ENCODE measurements around the gene TRABD2B. TPM values are rescaled to one million over a fixed set of nuclear protein-coding genes. Genes with fewer than 3 reads are reported as not detected.
"Not testable (repeated sequence)": the region's sequence is repeated elsewhere in the genome, so short reads cannot be mapped to it uniquely, and the experiment has no call there.

Gene TRABD2B
- total RNA-seq, 1 experiment from 2014 or later: 2.0 TPM

- Histone ChIP-seq H3K4me3 (ENCODE audit: insufficient read depth, low read depth, low read length) (no peak overlapping the region), H3K27me3 (ENCODE audit: control insufficient read depth, insufficient read depth, low read length) (no peaks in the 10 kb centered on the region), H3K36me3 (replicated peaks; ENCODE audit: control insufficient read depth, insufficient read depth, low read length) (no peaks in the 10 kb centered on the region)
- DNase-seq: no peak
Observed at GRCh38 chr1:47976267-47976666, 20.9 kb downstream of the TRABD2B start.

GRCh38 chr1:47975302-47975921 is 21.8 kb downstream of the TRABD2B start:
- Histone ChIP-seq H3K27me3 (ENCODE audit: control insufficient read depth, insufficient read depth, low read length) (no peaks in the 10 kb centered on the region), H3K4me3 (ENCODE audit: insufficient read depth, low read depth, low read length) (no peak overlapping the region), H3K36me3 (replicated peaks; ENCODE audit: control insufficient read depth, insufficient read depth, low read length) (no peaks in the 10 kb centered on the region)
- no peak for DNase-seq

GRCh38 chr1:47972864-47973432 is 24.2 kb downstream of the TRABD2B start:
- peak; percentile 57 for DNase-seq
- Histone ChIP-seq H3K36me3 (replicated peaks; ENCODE audit: control insufficient read depth, insufficient read depth, low read length) (no peaks in the 10 kb centered on the region), H3K27me3 (ENCODE audit: control insufficient read depth, insufficient read depth, low read length) (no peaks in the 10 kb centered on the region), H3K4me3 (ENCODE audit: insufficient read depth, low read depth, low read length) (no peak overlapping the region)

- Histone ChIP-seq H3K27me3 (ENCODE audit: control insufficient read depth, insufficient read depth, low read length) (no peaks in the 10 kb centered on the region), H3K36me3 (replicated peaks; ENCODE audit: control insufficient read depth, insufficient read depth, low read length) (no peaks in the 10 kb centered on the region), H3K4me3 (ENCODE audit: insufficient read depth, low read depth, low read length) (no peak overlapping the region)
- DNase-seq: no peak
Observed at GRCh38 chr1:47971385-47972160, 25.6 kb downstream of the TRABD2B start.

- Histone ChIP-seq H3K36me3 (replicated peaks; ENCODE audit: control insufficient read depth, insufficient read depth, low read length) (no peaks in the 10 kb centered on the region), H3K4me3 (ENCODE audit: insufficient read depth, low read depth, low read length) (no peak overlapping the region), H3K27me3 (ENCODE audit: control insufficient read depth, insufficient read depth, low read length) (no peaks in the 10 kb centered on the region)
- DNase-seq: no peak
Observed at GRCh38 chr1:47970882-47971281, 26.3 kb downstream of the TRABD2B start.

- Histone ChIP-seq H3K27me3 (ENCODE audit: control insufficient read depth, insufficient read depth, low read length) (no peaks in the 10 kb centered on the region), H3K4me3 (ENCODE audit: insufficient read depth, low read depth, low read length) (no peak overlapping the region), H3K36me3 (replicated peaks; ENCODE audit: control insufficient read depth, insufficient read depth, low read length) (no peaks in the 10 kb centered on the region)
- DNase-seq: no peak
Observed at GRCh38 chr1:47969478-47969877, 27.7 kb downstream of the TRABD2B start.

- no peak for DNase-seq
- no peaks in the 10 kb centered on the region for H3K36me3 ChIP-seq (replicated peaks; ENCODE audit: control insufficient read depth, insufficient read depth, low read length)
Observed at GRCh38 chr1:47968556-47968888, 28.7 kb downstream of the TRABD2B start.

GRCh38 chr1:47967864-47968555 is 29.2 kb downstream of the TRABD2B start:
- no peak for DNase-seq

More at GRCh38 chr1:47968556-47968888, 28.7 kb downstream of the TRABD2B start:
- Histone ChIP-seq H3K27me3 (ENCODE audit: control insufficient read depth, insufficient read depth, low read length) (no peaks in the 10 kb centered on the region), H3K4me3 (ENCODE audit: insufficient read depth, low read depth, low read length) (no peak overlapping the region)

GRCh38 chr1:47965816-47966215 is 31.4 kb downstream of the TRABD2B start:
- no peak for DNase-seq
- H3K4me3 ChIP-seq (ENCODE audit: insufficient read depth, low read depth, low read length): no peak overlapping the region
- H3K27me3 ChIP-seq (ENCODE audit: control insufficient read depth, insufficient read depth, low read length): no peaks in the 10 kb centered on the region
- H3K36me3 ChIP-seq (replicated peaks; ENCODE audit: control insufficient read depth, insufficient read depth, low read length): no peaks in the 10 kb centered on the region

More at GRCh38 chr1:47967864-47968555, 29.2 kb downstream of the TRABD2B start:
- Histone ChIP-seq H3K4me3 (ENCODE audit: insufficient read depth, low read depth, low read length) (no peak overlapping the region), H3K27me3 (ENCODE audit: control insufficient read depth, insufficient read depth, low read length) (no peaks in the 10 kb centered on the region), H3K36me3 (replicated peaks; ENCODE audit: control insufficient read depth, insufficient read depth, low read length) (no peaks in the 10 kb centered on the region)

GRCh38 chr1:47964636-47965035 is 32.5 kb downstream of the TRABD2B start:
- Histone ChIP-seq H3K27me3 (ENCODE audit: control insufficient read depth, insufficient read depth, low read length) (no peaks in the 10 kb centered on the region), H3K4me3 (ENCODE audit: insufficient read depth, low read depth, low read length) (no peak overlapping the region), H3K36me3 (replicated peaks; ENCODE audit: control insufficient read depth, insufficient read depth, low read length) (no peaks in the 10 kb centered on the region)
- no peak for DNase-seq

GRCh38 chr1:47963568-47964358 is 33.4 kb downstream of the TRABD2B start:
- Histone ChIP-seq H3K27me3 (ENCODE audit: control insufficient read depth, insufficient read depth, low read length) (no peaks in the 10 kb centered on the region), H3K4me3 (ENCODE audit: insufficient read depth, low read depth, low read length) (no peak overlapping the region), H3K36me3 (replicated peaks; ENCODE audit: control insufficient read depth, insufficient read depth, low read length) (no peaks in the 10 kb centered on the region)
- no peak for DNase-seq

- Histone ChIP-seq H3K36me3 (replicated peaks; ENCODE audit: control insufficient read depth, insufficient read depth, low read length) (no peaks in the 10 kb centered on the region), H3K4me3 (ENCODE audit: insufficient read depth, low read depth, low read length) (no peak overlapping the region), H3K27me3 (ENCODE audit: control insufficient read depth, insufficient read depth, low read length) (no peaks in the 10 kb centered on the region)
- DNase-seq: no peak
Observed at GRCh38 chr1:47962750-47963492, 34.3 kb downstream of the TRABD2B start.

- H3K4me3 ChIP-seq (ENCODE audit: insufficient read depth, low read depth, low read length); H3K27me3 ChIP-seq (ENCODE audit: control insufficient read depth, insufficient read depth, low read length): not testable (repeated sequence)
Observed at GRCh38 chr1:47961835-47962234, 35.4 kb downstream of the TRABD2B start.

GRCh38 chr1:47956491-47956890 is 40.7 kb downstream of the TRABD2B start:
- H3K4me3 ChIP-seq (ENCODE audit: insufficient read depth, low read depth, low read length); H3K27me3 ChIP-seq (ENCODE audit: control insufficient read depth, insufficient read depth, low read length); H3K36me3 ChIP-seq (replicated peaks; ENCODE audit: control insufficient read depth, insufficient read depth, low read length); DNase-seq: not testable (repeated sequence)

More at GRCh38 chr1:47961835-47962234, 35.4 kb downstream of the TRABD2B start:
- H3K36me3 ChIP-seq (replicated peaks; ENCODE audit: control insufficient read depth, insufficient read depth, low read length); DNase-seq: not testable (repeated sequence)

Data from H7 (cell line).